Natural killer cell (primary cell): ENCODE measurements around the gene DBN1. TPM values are rescaled to one million over a fixed set of nuclear protein-coding genes. Genes with fewer than 3 reads are reported as not detected.
A peak's percentile ranks its signal among the peaks of the same experiment; 100 is the strongest.

Experiments
- ATAC-seq, 3 donors: fragments of 150-1000 bp in 2 of 3; fragments of 200-7000 bp in 1 of 3; cut with Tn5 transposase; 1 replicate in 1 of 3; 2 replicates in 2 of 3; pipeline ENCODE4 v1.10.0; 2021; ENCODE audit warnings: mild to moderate bottlenecking in 2 of 3, moderate library complexity in 2 of 3
- DNase-seq, 2 donors: peaks; one replicate each; pipeline versions ENCODE4 v3.0.0 to v3.0.0-alpha.2; 2013 to 2021; ENCODE audit warnings: mixed read lengths in 1 of 2
- H3K27ac ChIP-seq: one replicate; pipeline ENCODE4 v1.5.1; 2013; ENCODE audit warnings: mild to moderate bottlenecking, low read length
- H3K27me3 ChIP-seq: one replicate; pipeline ENCODE4 v1.6.1; 2013; ENCODE audit warnings: low read length; ENCODE audit not compliant: control insufficient read depth, insufficient read depth
- H3K36me3 ChIP-seq: one replicate; pipeline ENCODE4 v1.6.1; 2013; ENCODE audit warnings: low read length; ENCODE audit not compliant: control insufficient read depth, insufficient read depth
- H3K4me1 ChIP-seq: one replicate; pipeline ENCODE4 v1.6.1; 2013; ENCODE audit warnings: low read length; ENCODE audit not compliant: control insufficient read depth, insufficient read depth
- H3K4me3 ChIP-seq: one replicate; pipeline ENCODE4 v1.5.1; 2013; ENCODE audit warnings: low read length
- H3K9me3 ChIP-seq: one replicate; pipeline ENCODE4 v1.6.1; 2013; ENCODE audit warnings: low read length; ENCODE audit not compliant: control insufficient read depth, insufficient read depth
- H3K27ac Mint-ChIP-seq, 2 donors: one replicate each; pipeline ENCODE4 v1.8.0; 2022; ENCODE audit warnings: mild to moderate bottlenecking in 2 of 2, mixed read lengths in 2 of 2, moderate library complexity in 1 of 2
- H3K27me3 Mint-ChIP-seq, 2 donors: one replicate each; pipeline ENCODE4 v1.8.0; 2022; ENCODE audit warnings: low read depth in 2 of 2, mixed read lengths in 2 of 2
- H3K36me3 Mint-ChIP-seq: one replicate; pipeline ENCODE4 v1.8.0; 2022; ENCODE audit warnings: mixed read lengths
- H3K4me1 Mint-ChIP-seq, 2 donors: one replicate each; pipeline ENCODE4 v1.8.0; 2022; ENCODE audit warnings: mixed read lengths in 2 of 2
- H3K4me3 Mint-ChIP-seq: one replicate; pipeline ENCODE4 v1.8.0; 2022; ENCODE audit warnings: mild to moderate bottlenecking, moderate library complexity, mixed read lengths
- H3K9me3 Mint-ChIP-seq, 2 donors: one replicate each; pipeline ENCODE4 v1.8.0; 2022; ENCODE audit warnings: mixed read lengths in 2 of 2
- WGBS: methylation state at CpG from one replicate; pipeline ENCODE4 v1.1.7; 2013; ENCODE audit warnings: missing lambda C conversion rate; ENCODE audit not compliant: insufficient coverage; 5-methylcytosine and 5-hydroxymethylcytosine counted together
- intact Hi-C: fragments of 100-400 bp; cut with micrococcal nuclease; formaldehyde crosslinking; loops from one replicate; pipeline ENCODE4 v1.14.2; 2022
- total RNA-seq, 4 donors: library from RNA; stranded (reverse); fragments of 120-200 nt in 1 of 4; gene quantifications; one replicate each; pipeline versions ENCODE4 v1.2.3 to v1.2.4, GENCODE V29; 2013 to 2022
- TF ChIP-seq, protein P1 (sequence below): fragments of 200-600 bp; IDR thresholded peaks from one replicate; pipeline ENCODE4 v1.8.0; 2022; ENCODE audit warnings: antibody characterized with exemption

DBN1 gene
- total RNA-seq, 3 donors from 2014 or later (not counting 1 experiment from before 2014, with no cell fraction given), result 13.7 to 25.2 (median 15.0) TPM

GRCh38 chr5:177501874-177502678 is 28.6 kb upstream of the DBN1 start:
- peaks cover 10 to 17% of the 10 kb centered on the region in 2 donors for H3K27me3 Mint-ChIP-seq
- DNase-seq, result no peak
- Histone ChIP-seq H3K4me3 (no peak overlapping the region), H3K27ac (no peak overlapping the region), H3K4me1 (peaks cover 32% of the 10 kb centered on the region), H3K27me3 (peaks cover 5% of the 10 kb centered on the region), H3K36me3 (no peaks in the 10 kb centered on the region), H3K9me3 (no peaks in the 10 kb centered on the region)
- intact Hi-C loops, result loop anchor here (1.0 kb wide), 3 partner anchors 98 to 184 kb away; no protein-coding TSS in a partner anchor
- no peak overlapping the region for H3K4me3 Mint-ChIP-seq
- ATAC-seq, result no peak
- H3K9me3 Mint-ChIP-seq, result no peaks in the 10 kb centered on the region
- no peak overlapping the region for H3K27ac Mint-ChIP-seq
- 66% methylated on average over 9 of the region's 9 CpGs for WGBS
- H3K36me3 Mint-ChIP-seq, result no peaks in the 10 kb centered on the region
- TF ChIP-seq, protein P1, sequence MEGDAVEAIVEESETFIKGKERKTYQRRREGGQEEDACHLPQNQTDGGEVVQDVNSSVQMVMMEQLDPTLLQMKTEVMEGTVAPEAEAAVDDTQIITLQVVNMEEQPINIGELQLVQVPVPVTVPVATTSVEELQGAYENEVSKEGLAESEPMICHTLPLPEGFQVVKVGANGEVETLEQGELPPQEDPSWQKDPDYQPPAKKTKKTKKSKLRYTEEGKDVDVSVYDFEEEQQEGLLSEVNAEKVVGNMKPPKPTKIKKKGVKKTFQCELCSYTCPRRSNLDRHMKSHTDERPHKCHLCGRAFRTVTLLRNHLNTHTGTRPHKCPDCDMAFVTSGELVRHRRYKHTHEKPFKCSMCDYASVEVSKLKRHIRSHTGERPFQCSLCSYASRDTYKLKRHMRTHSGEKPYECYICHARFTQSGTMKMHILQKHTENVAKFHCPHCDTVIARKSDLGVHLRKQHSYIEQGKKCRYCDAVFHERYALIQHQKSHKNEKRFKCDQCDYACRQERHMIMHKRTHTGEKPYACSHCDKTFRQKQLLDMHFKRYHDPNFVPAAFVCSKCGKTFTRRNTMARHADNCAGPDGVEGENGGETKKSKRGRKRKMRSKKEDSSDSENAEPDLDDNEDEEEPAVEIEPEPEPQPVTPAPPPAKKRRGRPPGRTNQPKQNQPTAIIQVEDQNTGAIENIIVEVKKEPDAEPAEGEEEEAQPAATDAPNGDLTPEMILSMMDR, result no peak
- peaks cover 18 to 27% of the 10 kb centered on the region in 2 donors for H3K4me1 Mint-ChIP-seq

GRCh38 chr5:177500685-177501522 is 27.5 kb upstream of the DBN1 start:
- no peak overlapping the region for H3K27ac ChIP-seq
- WGBS, result 32% methylated on average over 9 of the region's 10 CpGs
- Mint-ChIP-seq H3K27ac (no peak overlapping the region), H3K9me3 (no peaks in the 10 kb centered on the region), H3K36me3 (no peaks in the 10 kb centered on the region), H3K4me3 (no peak overlapping the region), H3K4me1 (peaks cover 18 to 32% of the 10 kb centered on the region in 2 donors), H3K27me3 (peaks cover 10 to 17% of the 10 kb centered on the region in 2 donors)
- H3K4me1 ChIP-seq, result peaks cover 44% of the 10 kb centered on the region
- TF ChIP-seq, protein P1, result peak; percentile 92
- ATAC-seq, result peak; percentile 30 to 52 (median 43)
- intact Hi-C loops, result loop anchor here (1.0 kb wide), 3 partner anchors 97 to 183 kb away; no protein-coding TSS in a partner anchor
- H3K4me3 ChIP-seq, result no peak overlapping the region
- H3K36me3 ChIP-seq, result no peaks in the 10 kb centered on the region
- DNase-seq, result peak; percentile 84 to 91
- H3K9me3 ChIP-seq, result no peaks in the 10 kb centered on the region
- peaks cover 5% of the 10 kb centered on the region for H3K27me3 ChIP-seq

GRCh38 chr5:177499842-177500241 is 26.4 kb upstream of the DBN1 start:
- H3K4me3 Mint-ChIP-seq, result peak overlapping the region; percentile 31
- ATAC-seq, result no peak
- peaks cover 10 to 17% of the 10 kb centered on the region in 2 donors for H3K27me3 Mint-ChIP-seq
- Histone ChIP-seq H3K4me1 (peaks cover 55% of the 10 kb centered on the region), H3K9me3 (no peaks in the 10 kb centered on the region), H3K27ac (no peak overlapping the region), H3K27me3 (peaks cover 5% of the 10 kb centered on the region), H3K4me3 (no peak overlapping the region), H3K36me3 (no peaks in the 10 kb centered on the region)
- peaks cover 18 to 38% of the 10 kb centered on the region in 2 donors for H3K4me1 Mint-ChIP-seq
- intact Hi-C loops, result loop anchor here (10.0 kb wide), 1 partner anchor 385 kb away; no protein-coding TSS in a partner anchor
- WGBS, result 97% methylated on average over 6 of the region's 6 CpGs
- TF ChIP-seq, protein P1, result no peak
- H3K36me3 Mint-ChIP-seq, result no peaks in the 10 kb centered on the region
- H3K9me3 Mint-ChIP-seq, result no peaks in the 10 kb centered on the region
- no peak for DNase-seq
- H3K27ac Mint-ChIP-seq, result no peak overlapping the region
